HG03432 (cell line): ENCODE measurements around the gene SPATA31A3.
"Not testable (repeated sequence)": the region's sequence is repeated elsewhere in the genome, so short reads cannot be mapped to it uniquely, and the experiment has no call there.

Experiments used
- ATAC-seq: cut with Tn5 transposase; IDR thresholded peaks from one replicate; pipeline ENCODE4 v1.9.1; 2021; ENCODE audit warnings: mild to moderate bottlenecking, moderate library complexity; ENCODE audit not compliant: unreplicated experiment

SPATA31A3 gene

GRCh38 chr9:66992450-66992849, at the start of gene SPATA31A3:
Gene SPATA31A3, minus strand, starts transcription at chr9:66992550. Its CDS starts 29 bp downstream, at chr9:66992521.
- not testable (repeated sequence) for ATAC-seq

GRCh38 chr9:66952576-66952975, 39.8 kb downstream of the SPATA31A3 start:
- not testable (repeated sequence) for ATAC-seq

GRCh38 chr9:66942400-66943155, 49.8 kb downstream of the SPATA31A3 start:
- not testable (repeated sequence) for ATAC-seq

GRCh38 chr9:66939878-66940830, 52.2 kb downstream of the SPATA31A3 start:
- ATAC-seq: not testable (repeated sequence)

- ATAC-seq: not testable (repeated sequence)
Observed at GRCh38 chr9:66938322-66938721, 54.0 kb downstream of the SPATA31A3 start.

- not testable (repeated sequence) for ATAC-seq
Observed at GRCh38 chr9:66937662-66938061, 54.7 kb downstream of the SPATA31A3 start.
